Measurements from ENCODE around the gene PCMTD2. TPM values are rescaled to one million over a fixed set of nuclear protein-coding genes. Genes with fewer than 3 reads are reported as not detected.

The PCMTD2 gene
- total RNA-seq, 3 donors from 2014 or later (not counting 1 experiment from before 2014, with no cell fraction given): 63.8 to 100.0 (median 65.6) TPM

DNA sequence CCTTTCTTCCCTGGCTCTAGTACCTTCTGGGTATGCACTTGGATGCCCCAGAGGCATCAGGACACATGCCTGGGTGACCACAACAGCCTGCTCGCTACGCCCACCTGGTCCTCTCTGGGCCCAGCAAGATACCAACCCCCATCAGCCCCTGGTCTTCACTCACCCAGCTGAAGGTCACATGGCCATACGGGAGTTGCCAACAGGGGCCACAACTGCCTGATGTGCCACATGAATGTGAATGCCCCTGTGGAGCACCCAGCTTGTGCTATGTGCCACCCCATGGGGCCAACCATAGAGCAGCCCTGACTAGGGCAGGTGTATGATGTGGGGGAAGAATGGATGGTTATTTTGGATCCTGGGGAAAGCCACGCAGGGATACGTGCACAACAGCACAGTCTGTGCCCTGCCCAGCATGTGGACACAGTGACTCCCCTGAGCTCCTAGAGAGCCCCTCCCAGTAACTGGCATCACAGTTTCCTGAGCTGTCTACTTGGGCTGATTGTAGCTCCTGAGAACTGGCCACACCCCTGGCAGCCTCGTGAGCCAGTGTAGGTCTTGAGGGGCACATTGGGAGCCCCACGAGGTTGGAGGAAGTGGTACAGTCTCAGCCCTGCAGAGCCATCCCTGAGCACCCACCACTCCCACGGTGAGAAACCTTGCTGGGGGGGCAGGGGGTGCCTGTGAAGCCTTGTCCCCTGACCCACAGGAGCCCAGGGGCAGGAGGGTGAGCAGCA, 10.5 kb upstream of the PCMTD2 start:
- DNase-seq (no peak), ATAC-seq (no peak)
- no peak overlapping the region for H3K4me3 Mint-ChIP-seq
- no peaks in the 10 kb centered on the region for H3K9me3 Mint-ChIP-seq
- intact Hi-C loops (cut with micrococcal nuclease): no loop called here
- no peaks in the 10 kb centered on the region for H3K4me1 ChIP-seq (ENCODE audit: control insufficient read depth, insufficient read depth, low read length)
- H3K36me3 ChIP-seq (ENCODE audit: control insufficient read depth, insufficient read depth, low read length): no peaks in the 10 kb centered on the region
- no peak overlapping the region for H3K4me3 ChIP-seq (ENCODE audit: low read length)
- H3K9me3 ChIP-seq (ENCODE audit: control insufficient read depth, insufficient read depth, low read length): no peaks in the 10 kb centered on the region
- 50% methylated on average over 8 of the region's 8 CpGs for WGBS (ENCODE audit: insufficient coverage)
- TF ChIP-seq, protein P1, sequence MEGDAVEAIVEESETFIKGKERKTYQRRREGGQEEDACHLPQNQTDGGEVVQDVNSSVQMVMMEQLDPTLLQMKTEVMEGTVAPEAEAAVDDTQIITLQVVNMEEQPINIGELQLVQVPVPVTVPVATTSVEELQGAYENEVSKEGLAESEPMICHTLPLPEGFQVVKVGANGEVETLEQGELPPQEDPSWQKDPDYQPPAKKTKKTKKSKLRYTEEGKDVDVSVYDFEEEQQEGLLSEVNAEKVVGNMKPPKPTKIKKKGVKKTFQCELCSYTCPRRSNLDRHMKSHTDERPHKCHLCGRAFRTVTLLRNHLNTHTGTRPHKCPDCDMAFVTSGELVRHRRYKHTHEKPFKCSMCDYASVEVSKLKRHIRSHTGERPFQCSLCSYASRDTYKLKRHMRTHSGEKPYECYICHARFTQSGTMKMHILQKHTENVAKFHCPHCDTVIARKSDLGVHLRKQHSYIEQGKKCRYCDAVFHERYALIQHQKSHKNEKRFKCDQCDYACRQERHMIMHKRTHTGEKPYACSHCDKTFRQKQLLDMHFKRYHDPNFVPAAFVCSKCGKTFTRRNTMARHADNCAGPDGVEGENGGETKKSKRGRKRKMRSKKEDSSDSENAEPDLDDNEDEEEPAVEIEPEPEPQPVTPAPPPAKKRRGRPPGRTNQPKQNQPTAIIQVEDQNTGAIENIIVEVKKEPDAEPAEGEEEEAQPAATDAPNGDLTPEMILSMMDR (IDR thresholded peaks at IDR 0.05): no peak
- H3K27ac ChIP-seq (ENCODE audit: low read length): no peak overlapping the region
- peaks cover 21 to 27% of the 10 kb centered on the region in 2 donors for H3K27me3 Mint-ChIP-seq (ENCODE audit: low read depth in 2 of 2)
- no peak overlapping the region for H3K27ac Mint-ChIP-seq
- no peaks in the 10 kb centered on the region for H3K36me3 Mint-ChIP-seq
- no peaks in the 10 kb centered on the region for H3K4me1 Mint-ChIP-seq
- H3K27me3 ChIP-seq (ENCODE audit: control insufficient read depth, insufficient read depth, low read length): no peaks in the 10 kb centered on the region

DNA sequence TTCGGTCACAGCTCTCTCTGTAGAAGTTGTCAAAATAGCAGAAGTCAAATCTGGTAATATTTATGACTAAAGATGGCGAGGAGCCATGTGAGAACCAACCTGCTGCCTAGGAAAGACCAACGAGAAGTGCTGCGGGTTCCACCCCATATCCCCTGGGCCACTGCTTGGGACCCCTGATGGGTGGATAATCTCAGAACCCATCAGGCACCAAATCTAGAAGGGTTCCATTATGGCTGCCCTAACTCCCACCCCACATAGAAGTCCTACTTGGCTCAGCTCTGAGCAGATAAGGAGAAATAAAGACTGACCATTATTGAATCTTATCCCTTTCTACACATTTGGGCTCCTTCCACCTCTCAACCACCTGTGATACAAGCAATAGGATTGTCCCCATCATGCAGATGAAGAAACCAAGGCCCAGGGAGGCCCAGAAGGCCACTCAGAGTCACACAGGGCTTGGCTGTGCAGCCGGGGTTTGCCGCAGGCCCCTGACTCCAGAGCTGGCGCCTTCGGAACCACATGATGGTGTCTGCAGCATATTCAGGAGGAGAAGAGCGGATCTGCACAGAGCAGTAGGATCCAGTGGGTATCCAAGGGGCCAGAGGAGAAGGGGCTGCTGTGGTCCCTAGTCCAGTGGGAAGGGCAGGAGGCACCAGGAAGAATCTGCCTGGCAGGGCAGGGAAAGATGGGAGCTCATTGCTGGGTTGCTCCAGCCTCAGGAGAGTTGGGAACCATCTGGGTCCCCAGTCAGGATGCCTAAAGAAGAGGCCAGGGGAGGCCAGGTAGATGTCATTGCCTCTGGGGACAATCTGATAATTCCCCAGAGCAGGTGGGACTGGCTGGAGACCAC, 9.6 kb upstream of the PCMTD2 start:
- DNase-seq (no peak), ATAC-seq (no peak)
- 67% methylated on average over 9 of the region's 9 CpGs for WGBS (ENCODE audit: insufficient coverage)
- Mint-ChIP-seq H3K27ac (no peak overlapping the region), H3K4me3 (no peak overlapping the region), H3K4me1 (no peaks in the 10 kb centered on the region), H3K27me3 (ENCODE audit: low read depth in 2 of 2) (peaks cover 26 to 35% of the 10 kb centered on the region in 2 donors), H3K36me3 (no peaks in the 10 kb centered on the region), H3K9me3 (no peaks in the 10 kb centered on the region)
- no peaks in the 10 kb centered on the region for H3K9me3 ChIP-seq (ENCODE audit: control insufficient read depth, insufficient read depth, low read length)
- no peaks in the 10 kb centered on the region for H3K4me1 ChIP-seq (ENCODE audit: control insufficient read depth, insufficient read depth, low read length)
- H3K36me3 ChIP-seq (ENCODE audit: control insufficient read depth, insufficient read depth, low read length): no peaks in the 10 kb centered on the region
- intact Hi-C loops (cut with micrococcal nuclease): no loop called here
- H3K4me3 ChIP-seq (ENCODE audit: low read length): no peak overlapping the region
- no peaks in the 10 kb centered on the region for H3K27me3 ChIP-seq (ENCODE audit: control insufficient read depth, insufficient read depth, low read length)
- TF ChIP-seq, protein P1 (IDR thresholded peaks at IDR 0.05): no peak
- H3K27ac ChIP-seq (ENCODE audit: low read length): no peak overlapping the region

DNA sequence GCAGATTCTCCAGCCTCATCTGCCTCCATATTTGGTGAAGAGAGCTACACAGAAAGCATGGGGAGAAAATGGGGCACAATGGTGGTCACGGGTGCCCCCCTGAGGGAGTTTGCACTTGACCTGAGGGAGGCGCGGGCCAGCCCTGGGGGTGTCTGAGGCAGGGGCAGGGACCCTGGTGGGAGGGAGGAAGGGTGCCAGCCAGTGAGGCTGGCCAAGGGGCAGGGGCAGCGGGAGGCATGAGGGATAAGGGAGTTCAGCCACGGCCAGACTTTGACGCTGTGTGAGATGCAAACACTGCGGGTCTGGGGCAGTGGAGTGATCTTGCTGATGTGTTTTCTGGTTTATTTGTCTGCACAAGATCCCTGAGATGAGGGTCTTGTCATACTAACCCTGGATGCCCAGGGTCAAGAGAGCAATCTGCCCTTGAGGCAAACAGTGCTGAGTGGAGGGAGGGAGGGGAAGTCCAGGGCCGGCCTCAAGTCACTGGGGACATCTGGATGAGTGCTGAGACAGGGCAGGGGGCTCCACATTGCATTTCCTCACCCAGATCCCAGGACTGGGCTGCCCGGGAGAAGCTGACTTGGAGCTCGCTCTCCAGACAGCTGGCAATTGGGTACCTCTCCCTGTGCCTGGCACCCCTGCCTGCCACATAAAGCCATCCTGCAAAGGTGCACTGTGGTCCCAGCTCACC, 8.8 kb upstream of the PCMTD2 start:
- H3K9me3 ChIP-seq (ENCODE audit: control insufficient read depth, insufficient read depth, low read length): no peaks in the 10 kb centered on the region
- H3K27me3 ChIP-seq (ENCODE audit: control insufficient read depth, insufficient read depth, low read length): no peaks in the 10 kb centered on the region
- TF ChIP-seq, protein P1 (IDR thresholded peaks at IDR 0.05): no peak
- Mint-ChIP-seq H3K9me3 (no peaks in the 10 kb centered on the region), H3K36me3 (no peaks in the 10 kb centered on the region), H3K27ac (no peak overlapping the region), H3K4me3 (no peak overlapping the region), H3K4me1 (no peaks in the 10 kb centered on the region), H3K27me3 (ENCODE audit: low read depth in 2 of 2) (peaks cover 27 to 42% of the 10 kb centered on the region in 2 donors)
- ATAC-seq: no peak
- H3K36me3 ChIP-seq (ENCODE audit: control insufficient read depth, insufficient read depth, low read length): no peaks in the 10 kb centered on the region
- H3K4me3 ChIP-seq (ENCODE audit: low read length): no peak overlapping the region
- WGBS (ENCODE audit: insufficient coverage): 91% methylated on average over 10 of the region's 10 CpGs
- intact Hi-C loops (cut with micrococcal nuclease): no loop called here
- H3K27ac ChIP-seq (ENCODE audit: low read length): no peak overlapping the region
- H3K4me1 ChIP-seq (ENCODE audit: control insufficient read depth, insufficient read depth, low read length): no peaks in the 10 kb centered on the region
- DNase-seq: no peak
